GM12878 (cell line): ENCODE results near the gene STAM2. TPM values are rescaled to one million over a fixed set of nuclear protein-coding genes. Genes with fewer than 3 reads are reported as not detected.

Source experiments
- ATAC-seq: fragments of 200-7000 bp; cut with Tn5 transposase; 3 replicates; pipeline ENCODE4 v1.9.1; 2020; ENCODE audit warnings: mild to moderate bottlenecking, moderate library complexity
- BruUV-seq: library from RNA; stranded (reverse); fragments of 400-500 nt; replicated peaks from 2 replicates; lab custom pipeline; 2021; lab: Mats Ljungman, UMichigan
- CTCF ChIA-PET: fragments of 300-600 bp; sonication (Branson Sonifier 250); formaldehyde crosslinking; extraction: SDS; loops from one replicate; lab custom pipeline; 2021; ENCODE audit warnings: inconsistent platforms; lab: Yijun Ruan, JAX
- POLR2A ChIA-PET: fragments of 350-600 bp; formaldehyde crosslinking; extraction: SDS; loops from one replicate; lab custom pipeline; 2021; ENCODE audit warnings: inconsistent platforms; lab: Charles Lee
- RAD21 ChIA-PET: fragments of 300-600 bp; sonication (Branson Sonifier 250); formaldehyde crosslinking; loops from one replicate; lab custom pipeline; 2023; ENCODE audit warnings: antibody characterized with exemption; ENCODE audit not compliant: unreplicated experiment; lab: Charles Lee
- SMC1A ChIA-PET: fragments of 300-600 bp; sonication (Branson Sonifier 250); formaldehyde crosslinking; loops from one replicate; lab custom pipeline; 2023; ENCODE audit not compliant: unreplicated experiment, uncharacterized antibody; lab: Charles Lee
- DNase-seq: peaks from one replicate; pipeline ENCODE4 v3.0.0-alpha.2; 2011; ENCODE audit warnings: low read depth, low spot score
- FAIRE-seq: peaks from 3 replicates; lab custom pipeline; 2011; peaks lifted over from hg19 to GRCh38; lab: Jason Lieb, UNC
- H2AFZ ChIP-seq: 2 replicates; pipeline ENCODE4 v1.6.0; 2011; ENCODE audit warnings: low read depth, low read length, control low read depth; ENCODE audit not compliant: control insufficient read depth
- H3K27ac ChIP-seq: 2 replicates; pipeline ENCODE4 v1.5.1; 2011; ENCODE audit warnings: control low read depth; ENCODE audit not compliant: control insufficient read depth, insufficient read depth
- H3K27me3 ChIP-seq, 2 experiments: replicated peaks in 1 of 2; 2 replicates each; pipeline versions ENCODE4 v1.6.0 to v1.6.1; 2011; ENCODE audit warnings: low read length in 1 of 2; ENCODE audit not compliant: control insufficient read depth in 2 of 2, insufficient read depth in 2 of 2
- H3K36me3 ChIP-seq, 2 experiments: 2 replicates each; pipeline ENCODE4 v1.5.1; 2011; ENCODE audit warnings: low read length in 1 of 2; ENCODE audit not compliant: control insufficient read depth in 2 of 2, insufficient read depth in 2 of 2
- H3K4me1 ChIP-seq: 2 replicates; pipeline ENCODE4 v1.6.1; 2011; ENCODE audit warnings: mild to moderate bottlenecking, low read length, moderate library complexity, mixed read lengths; ENCODE audit not compliant: control insufficient read depth, insufficient read depth
- H3K4me2 ChIP-seq: 2 replicates; pipeline ENCODE4 v1.6.0; 2011; ENCODE audit warnings: control low read depth; ENCODE audit not compliant: control insufficient read depth, insufficient read depth
- H3K4me3 ChIP-seq: fragments of 200-600 bp; sonication (generic); 2 replicates; pipeline ENCODE4 v1.5.1; 2016
- H3K79me2 ChIP-seq: 2 replicates; pipeline ENCODE4 v1.6.0; 2011; ENCODE audit warnings: low read length; ENCODE audit not compliant: control insufficient read depth, insufficient read depth
- H3K9ac ChIP-seq: 2 replicates; pipeline ENCODE4 v1.8.0; 2011; ENCODE audit warnings: low read length, control low read depth, mixed read lengths; ENCODE audit not compliant: control insufficient read depth, insufficient read depth
- H3K9me3 ChIP-seq: replicated peaks from 3 replicates; pipeline ENCODE4 v1.5.1; 2011; ENCODE audit warnings: mild to moderate bottlenecking, low read length; ENCODE audit not compliant: control insufficient read depth, insufficient read depth
- H4K20me1 ChIP-seq: 2 replicates; pipeline ENCODE4 v1.6.0; 2011; ENCODE audit not compliant: control insufficient read depth, insufficient read depth
- E2F4 ChIP-seq: IDR thresholded peaks from 2 replicates; pipeline ENCODE4 v1.6.1; 2012; ENCODE audit warnings: low read depth, low read length, improper control_type of control experiment
- EZH2 ChIP-seq: IDR thresholded peaks from 2 replicates; pipeline ENCODE4 v1.6.1; 2012; ENCODE audit warnings: low read depth, mild to moderate bottlenecking, control low read depth, inconsistent platforms, low read length, borderline replicate concordance; ENCODE audit not compliant: control insufficient read depth
- IKZF2 ChIP-seq, 2 experiments: fragments of 450-650 bp; IDR thresholded peaks; 2 replicates each; pipeline ENCODE4 v1.6.1; 2017; ENCODE audit warnings: mild to moderate bottlenecking in 2 of 2, moderate library complexity in 2 of 2
- KDM1A ChIP-seq: fragments of 200-600 bp; sonication (generic); IDR thresholded peaks from 2 replicates; pipeline ENCODE4 v1.6.1; 2016; ENCODE audit warnings: borderline replicate concordance
- MEF2B ChIP-seq: fragments of 450-650 bp; IDR thresholded peaks from 2 replicates; pipeline ENCODE4 v1.6.1; 2018; ENCODE audit warnings: mild to moderate bottlenecking, moderate library complexity; ENCODE audit not compliant: partially characterized antibody, poor library complexity, severe bottlenecking
- MTA2 ChIP-seq: fragments of 450-650 bp; IDR thresholded peaks from 2 replicates; pipeline ENCODE4 v1.6.1; 2016; ENCODE audit warnings: low read depth, mild to moderate bottlenecking, moderate library complexity
- PAX8 ChIP-seq: fragments of 450-650 bp; IDR thresholded peaks from 2 replicates; pipeline ENCODE4 v1.6.1; 2017; ENCODE audit warnings: mild to moderate bottlenecking, moderate library complexity
- SMAD5 ChIP-seq: IDR thresholded peaks from 2 replicates; pipeline ENCODE4 v1.6.1; 2016; ENCODE audit warnings: antibody characterized with exemption, low read depth
- TCF7 ChIP-seq: IDR thresholded peaks from 2 replicates; pipeline ENCODE4 v1.6.1; 2014; ENCODE audit warnings: antibody characterized with exemption, borderline replicate concordance
- WRNIP1 ChIP-seq: IDR thresholded peaks from 2 replicates; pipeline ENCODE4 v1.6.1; 2011; ENCODE audit warnings: low read depth, low read length, improper control_type of control experiment, borderline replicate concordance
- WGBS: methylation state at CpG from one replicate; pipeline ENCODE4 v1.1.6; 2016; ENCODE audit warnings: low lambda C conversion rate; ENCODE audit not compliant: insufficient replicate concordance, insufficient coverage; ENCODE audit errors: missing lambda C conversion rate; 5-methylcytosine and 5-hydroxymethylcytosine counted together
- in situ Hi-C: fragments of 300-500 bp; cut with MboI; formaldehyde crosslinking; loops from 9 replicates; pipeline ENCODE4 v1.14.3; 2018; ENCODE audit warnings: mixed read lengths
- intact Hi-C: fragments of 100-400 bp; cut with micrococcal nuclease; formaldehyde crosslinking; loops from one replicate; pipeline ENCODE4 v1.14.2; 2022; ENCODE audit not compliant: unreplicated experiment
- polyA plus RNA-seq, 11 experiments: library from polyadenylated mRNA; depleted of rRNA in 4 of 11; unstranded in 6 of 11; stranded (reverse) in 5 of 11; fragments of >200 nt; fragmentation: Nextera tagmentation in 4 of 11; fragmentation: Illumina TruSeq in 1 of 11; extraction: Ambion mirVana in 4 of 11; extraction: Trizol in 1 of 11; gene quantifications; 1 replicate in 1 of 11; 2 replicates in 10 of 11; pipeline versions ENCODE4 v1.2.1 to v1.2.3, GENCODE V29; 2011 to 2016; ENCODE audit warnings: inconsistent platforms in 2 of 11, missing spikeins in 2 of 11, low read depth in 1 of 11
- total RNA-seq, 4 experiments: library from RNA; depleted of rRNA in 3 of 4; stranded (reverse); fragments of >200 nt in 3 of 4; fragmentation: Illumina TruSeq in 1 of 4; extraction: Trizol in 1 of 4; gene quantifications; 2 replicates each; pipeline versions ENCODE4 v1.2.1 to v1.2.3, GENCODE V29; 2013 to 2021

The STAM2 gene
- total and polyA plus RNA-seq, 10 of the 15 experiments (the other 5 are each of a cell fraction or from before 2014, with no cell fraction given), result 4.4 to 21.6 (median 16.2) TPM

- TF ChIP-seq EZH2 (no peak), PAX8 (no peak), KDM1A (no peak), WRNIP1 (no peak), TCF7 (no peak), MTA2 (peak; percentile 34; the same call in 1 of the 2 replicates), IKZF2 (IDR thresholded peaks at IDR 0.05) (0 out of 4 replicates have a peak, but pooled peaks of 1 of the 2 experiments have one; percentile 4), E2F4 (no peak)
Observed at GRCh38 chr2:152176113-152176714, 651 bp upstream of the STAM2 start (continued).

GRCh38 chr2:152175012-152175367, 573 bp downstream of the STAM2 start:
- H3K27ac ChIP-seq, result peak overlapping the region; percentile 99
- in situ Hi-C loops (loop anchor here (25.0 kb wide), 1 partner anchor 1337 kb away; no protein-coding TSS in a partner anchor), intact Hi-C loops (loop anchor here (1.0 to 10.0 kb wide), 5 partner anchors 138 to 542 kb away; partner anchors contain the start of genes ARL6IP6, FMNL2 and PRPF40A)
- RAD21 ChIA-PET, result interaction anchor here (0.9 to 3.4 kb wide), 10 partner anchors 8 to 460 kb away, joined by 3 to 42 read pairs (median 6); no protein-coding TSS in a partner anchor
- no peaks in the 10 kb centered on the region for H3K36me3 ChIP-seq
- peak overlapping the region; percentile 96 for H3K9ac ChIP-seq
- WGBS, result 0% methylated on average over 10 of the region's 10 CpGs
- FAIRE-seq, result peak; percentile 27
- DNase-seq, result no peak
- no peaks in the 10 kb centered on the region for H3K9me3 ChIP-seq
- POLR2A ChIA-PET, result interaction anchor here (0.6 to 1.5 kb wide), 2 partner anchors 394 to 461 kb away, joined by 3 to 4 read pairs; no protein-coding TSS in a partner anchor
- CTCF ChIA-PET, result interaction anchor here (0.5 to 5.5 kb wide), 10 partner anchors 8 to 460 kb away, joined by 3 to 59 read pairs (median 9); no protein-coding TSS in a partner anchor
- H3K4me2 ChIP-seq, result peak overlapping the region; percentile 68
- peaks cover 52% of the 10 kb centered on the region for H3K79me2 ChIP-seq
- no peaks in the 10 kb centered on the region for H3K27me3 ChIP-seq
- SMC1A ChIA-PET, result interaction anchor here (0.7 to 3.4 kb wide), 14 partner anchors 41 to 472 kb away, joined by 3 to 21 read pairs (median 5); no protein-coding TSS in a partner anchor
- 0 out of 2 replicates have a peak, but pooled peaks have one; percentile 0 for TF ChIP-seq SMAD5
- TF ChIP-seq MEF2B, result no peak
- no TSS peak for BruUV-seq
- peak overlapping the region; percentile 99 for H2AFZ ChIP-seq
- peak overlapping the region; percentile 67 for H3K4me3 ChIP-seq
- peak; percentile 50 for ATAC-seq
- peaks cover 8% of the 10 kb centered on the region for H3K4me1 ChIP-seq
- no peaks in the 10 kb centered on the region for H4K20me1 ChIP-seq
